HG02763 (cell line): ENCODE data around the gene ZNF469.

ENCODE experiments used
- ATAC-seq: cut with Tn5 transposase; IDR thresholded peaks from one replicate; pipeline ENCODE4 v1.9.1; 2021; ENCODE audit warnings: mild to moderate bottlenecking, moderate library complexity; ENCODE audit not compliant: unreplicated experiment

The ZNF469 gene

DNA sequence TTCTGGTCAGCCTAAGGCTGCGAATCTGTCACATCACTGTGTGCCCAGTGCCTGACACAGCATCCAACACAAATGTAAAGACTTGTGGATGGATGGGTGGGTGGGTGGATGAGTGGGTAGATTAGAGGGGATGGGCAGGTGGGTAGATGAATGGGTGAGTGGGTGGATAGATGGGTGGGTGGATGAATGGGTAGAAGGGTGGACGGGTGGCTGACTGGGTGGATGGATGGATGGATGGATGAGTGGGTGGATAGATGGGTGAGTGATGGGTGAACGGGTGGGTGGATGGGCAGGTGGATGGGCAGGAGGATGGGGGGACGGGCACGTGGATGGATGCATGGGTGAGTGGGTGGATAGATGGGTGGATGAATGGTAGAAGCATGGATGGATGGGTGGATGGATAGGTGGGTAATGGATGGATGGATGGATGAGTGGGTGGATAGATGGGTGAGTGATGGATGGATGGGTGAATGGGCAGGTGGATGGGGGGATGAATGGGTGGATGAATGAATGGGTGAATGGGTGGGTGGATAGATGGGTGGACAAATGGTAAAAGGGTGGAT, 39.2 kb downstream of the ZNF469 start:
- no peak for ATAC-seq

DNA sequence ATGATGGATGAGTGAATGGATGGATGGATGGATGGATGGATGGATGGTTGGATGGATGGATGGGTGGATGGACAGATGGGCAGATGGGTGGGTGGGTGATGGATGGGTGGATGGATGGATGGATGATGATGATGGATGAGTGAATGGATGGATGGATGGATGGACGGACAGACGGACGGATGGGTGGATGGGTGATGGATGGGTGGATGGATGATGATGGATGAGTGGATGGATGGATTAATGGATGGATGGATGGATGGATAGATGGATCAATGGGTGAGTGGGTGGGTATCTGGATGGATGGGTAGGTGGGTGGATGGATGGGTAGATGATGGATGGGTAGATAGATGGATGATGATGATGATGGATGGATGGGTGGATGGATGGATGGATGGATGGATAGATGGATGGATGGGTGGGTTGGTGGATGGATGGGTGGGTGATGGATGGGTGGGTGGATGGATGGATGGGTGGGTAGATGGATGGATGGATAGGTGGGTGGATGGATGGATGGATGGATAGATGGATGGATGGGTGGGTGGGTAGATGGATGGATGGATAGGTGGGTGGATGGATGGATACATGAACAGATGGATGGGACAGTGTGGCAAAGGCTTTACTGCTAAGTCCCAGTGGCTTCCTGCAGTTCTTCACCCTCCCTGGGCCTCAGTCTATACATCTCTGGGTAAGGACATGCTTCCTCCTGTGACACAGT, 40.1 kb downstream of the ZNF469 start:
- no peak for ATAC-seq

DNA sequence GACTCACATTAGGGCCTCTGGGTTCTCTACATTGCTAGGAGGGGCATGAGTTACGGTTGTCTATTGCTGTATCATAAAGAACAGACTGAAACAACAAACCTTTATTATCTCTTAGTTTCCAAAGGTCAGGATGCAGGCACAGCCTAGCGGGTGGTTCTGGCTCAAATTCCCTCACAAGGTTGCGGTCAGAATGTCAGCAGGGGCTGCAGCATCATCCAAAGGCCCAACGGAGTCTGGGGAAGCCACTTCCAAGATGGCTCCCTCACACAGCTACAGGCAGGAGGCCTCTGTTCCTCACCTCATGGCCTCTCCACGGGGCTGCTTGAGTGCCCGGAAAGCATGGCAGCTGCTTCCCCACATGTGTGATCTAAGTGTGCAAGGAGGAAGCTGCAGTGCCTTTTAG, 40.7 kb downstream of the ZNF469 start:
- ATAC-seq: no peak

DNA sequence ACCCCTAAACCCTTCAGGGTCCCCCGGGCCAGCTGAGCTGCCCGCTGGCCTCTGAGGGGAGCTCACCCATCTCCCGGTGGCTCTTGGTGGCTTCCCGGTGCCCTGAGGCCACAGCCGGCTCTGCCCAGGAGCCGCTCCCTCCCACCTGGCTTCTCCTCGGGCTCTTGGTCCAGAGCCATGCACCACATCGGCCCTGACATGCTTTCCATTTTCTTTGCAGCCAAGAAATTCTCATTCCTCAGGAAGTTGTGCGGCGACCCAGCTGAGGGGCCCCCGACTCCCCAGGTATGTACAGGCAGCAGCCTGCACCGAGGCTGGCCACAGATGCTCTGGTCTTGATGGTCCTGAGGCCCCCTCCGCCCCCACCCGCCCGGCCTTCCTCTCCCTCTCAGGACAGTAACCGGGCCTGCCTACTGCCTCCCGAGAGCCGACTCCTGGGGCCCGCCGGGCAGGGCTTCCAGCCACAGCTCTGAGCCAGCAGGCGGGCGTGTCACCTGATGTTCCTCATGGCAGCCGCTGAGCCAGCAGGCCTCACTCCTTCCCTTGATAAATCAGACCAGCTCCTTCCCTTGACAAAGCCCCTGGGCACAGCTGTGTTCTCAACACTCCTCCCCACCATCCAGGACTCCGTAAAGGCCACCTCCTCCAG, 42.0 kb downstream of the ZNF469 start:
- ATAC-seq: no peak

DNA sequence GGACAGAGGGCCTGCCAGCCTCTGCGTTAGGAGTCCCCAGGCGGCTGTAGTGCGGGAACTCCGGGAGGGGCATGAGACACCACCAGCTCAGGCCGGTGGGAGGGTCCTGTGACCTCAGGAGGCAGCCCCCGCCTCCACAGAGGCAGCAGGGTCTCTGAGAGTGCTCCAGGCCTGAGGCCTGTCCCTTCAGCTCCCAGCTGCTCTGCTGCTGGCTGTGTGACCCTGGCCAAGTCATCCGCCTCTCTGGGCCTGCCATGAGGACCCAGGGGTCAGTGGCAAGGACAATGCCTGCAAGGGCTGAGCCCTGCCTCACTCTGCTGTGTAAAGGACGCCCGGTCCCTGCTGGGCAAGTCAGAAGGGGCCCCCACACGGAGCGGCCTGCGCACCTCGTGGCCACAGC, 43.3 kb downstream of the ZNF469 start:
- no peak for ATAC-seq

DNA sequence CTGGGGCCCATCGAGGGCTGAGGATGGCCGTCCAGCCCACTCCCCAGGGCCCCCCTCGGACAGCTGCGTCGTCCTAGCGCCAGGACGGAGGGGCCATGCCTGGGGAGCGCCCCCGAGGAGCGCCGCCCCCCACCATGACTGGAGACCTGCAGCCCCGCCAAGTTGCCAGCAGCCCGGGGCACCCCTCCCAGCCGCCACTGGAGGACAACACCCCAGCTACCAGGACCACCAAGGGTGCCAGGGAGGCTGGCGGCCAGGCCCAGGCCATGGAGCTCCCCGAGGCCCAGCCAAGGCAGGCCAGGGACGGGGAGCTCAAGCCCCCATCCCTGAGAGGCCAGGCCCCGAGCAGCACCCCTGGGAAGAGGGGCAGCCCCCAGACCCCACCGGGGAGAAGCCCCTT, 44.6 kb downstream of the ZNF469 start:
- no peak for ATAC-seq

DNA sequence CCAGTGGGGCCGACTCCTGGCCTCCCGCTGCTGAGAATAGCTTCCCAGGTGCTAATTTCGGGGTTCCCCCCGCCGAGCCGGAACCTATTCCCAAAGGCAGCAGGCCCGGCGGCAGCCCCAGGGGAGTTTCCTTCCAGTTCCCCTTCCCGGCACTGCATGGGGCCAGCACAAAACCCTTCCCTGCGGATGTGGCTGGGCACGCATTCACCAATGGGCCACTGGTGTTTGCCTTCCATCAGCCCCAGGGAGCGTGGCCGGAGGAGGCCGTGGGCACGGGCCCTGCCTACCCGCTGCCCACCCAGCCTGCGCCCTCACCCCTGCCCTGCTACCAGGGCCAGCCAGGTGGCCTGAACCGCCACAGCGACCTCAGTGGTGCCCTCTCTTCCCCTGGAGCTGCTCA, 45.4 kb downstream of the ZNF469 start:
- no peak for ATAC-seq

DNA sequence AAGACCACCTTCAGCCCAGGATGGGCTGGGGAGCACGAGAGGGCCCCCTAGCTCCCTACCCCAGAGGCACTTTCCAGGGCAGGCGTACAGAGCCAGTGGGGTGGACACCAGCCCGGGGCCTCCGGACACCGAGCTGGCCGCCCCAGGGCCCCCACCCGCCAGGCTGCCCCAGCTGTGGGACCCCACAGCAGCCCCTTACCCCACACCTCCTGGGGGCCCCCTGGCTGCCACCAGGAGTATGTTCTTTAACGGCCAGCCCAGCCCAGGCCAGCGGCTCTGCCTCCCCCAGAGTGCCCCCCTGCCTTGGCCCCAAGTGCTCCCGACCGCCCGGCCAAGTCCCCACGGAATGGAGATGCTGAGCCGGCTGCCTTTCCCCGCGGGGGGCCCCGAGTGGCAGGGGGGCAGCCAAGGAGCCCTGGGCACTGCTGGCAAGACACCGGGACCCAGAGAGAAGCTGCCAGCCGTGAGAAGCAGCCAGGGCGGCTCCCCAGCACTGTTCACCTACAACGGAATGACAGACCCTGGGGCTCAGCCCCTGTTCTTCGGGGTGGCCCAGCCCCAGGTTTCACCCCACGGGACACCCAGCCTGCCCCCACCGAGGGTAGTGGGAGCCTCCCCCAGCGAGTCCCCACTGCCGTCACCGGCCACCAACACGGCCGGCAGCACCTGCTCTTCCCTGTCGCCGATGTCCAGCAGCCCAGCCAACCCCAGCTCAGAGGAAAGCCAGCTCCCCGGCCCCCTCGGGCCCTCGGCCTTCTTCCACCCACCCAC, 46.0 kb downstream of the ZNF469 start:
- ATAC-seq: no peak

DNA sequence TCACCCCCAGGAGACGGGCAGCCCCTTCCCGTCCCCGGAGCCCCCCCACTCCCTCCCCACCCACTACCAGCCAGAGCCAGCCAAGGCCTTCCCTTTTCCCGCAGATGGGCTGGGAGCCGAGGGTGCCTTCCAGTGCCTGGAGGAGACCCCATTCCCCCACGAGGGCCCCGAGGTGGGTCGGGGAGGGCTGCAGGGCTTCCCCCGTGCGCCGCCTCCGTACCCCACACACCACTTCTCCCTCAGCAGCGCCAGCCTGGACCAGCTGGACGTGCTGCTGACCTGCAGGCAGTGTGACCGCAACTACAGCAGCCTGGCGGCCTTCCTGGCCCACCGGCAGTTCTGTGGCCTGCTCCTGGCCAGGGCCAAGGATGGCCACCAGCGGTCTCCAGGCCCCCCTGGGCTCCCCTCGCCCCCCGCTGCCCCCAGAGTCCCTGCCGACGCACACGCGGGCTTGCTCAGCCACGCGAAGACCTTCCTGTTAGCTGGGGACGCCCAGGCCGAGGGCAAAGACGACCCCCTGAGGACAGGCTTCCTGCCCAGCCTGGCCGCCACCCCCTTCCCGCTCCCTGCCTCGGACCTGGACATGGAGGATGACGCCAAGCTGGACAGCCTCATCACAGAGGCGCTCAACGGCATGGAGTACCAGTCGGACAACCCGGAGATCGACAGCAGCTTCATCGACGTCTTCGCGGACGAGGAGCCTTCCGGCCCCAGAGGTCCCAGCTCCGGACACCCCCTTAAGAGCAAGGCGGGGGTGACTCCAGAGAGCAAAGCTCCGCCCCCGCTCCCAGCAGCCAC, 46.8 kb downstream of the ZNF469 start:
- ATAC-seq: no peak

DNA sequence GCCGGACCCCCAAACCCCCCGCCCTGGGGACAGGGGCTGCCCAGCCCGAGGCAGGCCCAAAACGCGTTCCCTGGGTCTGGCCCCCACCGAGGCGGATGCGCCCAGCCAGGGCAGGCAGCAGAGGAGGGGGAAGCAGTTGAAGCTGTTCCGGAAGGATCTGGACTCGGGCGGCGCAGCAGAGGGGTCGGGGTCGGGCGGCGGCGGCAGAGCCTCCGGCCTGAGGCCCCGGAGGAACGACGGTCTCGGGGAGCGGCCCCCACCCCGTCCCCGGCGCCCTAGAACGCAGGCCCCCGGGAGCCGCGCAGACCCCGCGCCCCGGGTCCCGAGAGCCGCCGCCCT, 47.4 kb downstream of the ZNF469 start:
- ATAC-seq: no peak

DNA sequence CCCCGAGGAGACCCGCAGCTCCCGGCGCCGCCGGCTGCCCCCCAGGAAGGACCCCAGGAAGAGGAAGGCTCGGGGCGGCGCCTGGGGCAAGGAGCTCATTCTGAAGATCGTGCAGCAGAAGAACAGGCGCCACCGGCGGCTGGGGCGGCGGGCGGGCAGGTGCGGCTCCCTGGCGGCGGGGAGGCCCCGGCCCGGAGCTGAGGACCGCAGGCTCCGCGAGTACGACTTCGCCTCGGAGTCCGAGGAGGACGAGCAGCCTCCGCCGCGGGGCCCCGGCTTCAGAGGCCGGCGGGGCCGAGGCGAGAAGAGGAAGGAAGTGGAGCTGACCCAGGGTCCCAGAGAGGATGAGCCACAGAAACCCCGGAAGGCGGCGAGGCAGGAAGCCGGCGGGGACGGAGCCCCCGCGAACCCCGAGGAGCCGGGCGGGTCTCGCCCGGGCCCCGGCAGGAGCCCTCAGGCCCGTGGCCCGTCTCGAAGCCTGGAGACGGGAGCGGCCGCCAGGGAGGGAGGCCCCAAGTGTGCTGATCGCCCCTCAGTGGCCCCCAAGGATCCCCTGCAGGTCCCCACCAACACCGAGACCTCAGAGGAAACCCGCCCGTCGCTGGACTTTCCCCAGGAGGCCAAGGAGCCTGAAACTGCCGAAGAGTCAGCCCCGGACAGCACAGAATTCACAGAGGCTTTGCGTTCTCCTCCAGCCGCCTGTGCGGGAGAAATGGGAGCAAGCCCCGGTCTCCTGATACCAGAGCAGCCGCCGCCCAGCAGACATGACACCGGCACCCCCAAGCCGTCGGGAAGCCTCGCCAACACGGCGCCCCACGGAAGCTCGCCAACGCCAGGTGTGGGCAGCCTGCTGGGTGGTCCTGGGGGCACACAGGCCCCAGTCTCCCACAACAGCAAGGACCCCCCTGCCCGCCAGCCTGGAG, 48.0 kb downstream of the ZNF469 start:
- ATAC-seq: no peak

DNA sequence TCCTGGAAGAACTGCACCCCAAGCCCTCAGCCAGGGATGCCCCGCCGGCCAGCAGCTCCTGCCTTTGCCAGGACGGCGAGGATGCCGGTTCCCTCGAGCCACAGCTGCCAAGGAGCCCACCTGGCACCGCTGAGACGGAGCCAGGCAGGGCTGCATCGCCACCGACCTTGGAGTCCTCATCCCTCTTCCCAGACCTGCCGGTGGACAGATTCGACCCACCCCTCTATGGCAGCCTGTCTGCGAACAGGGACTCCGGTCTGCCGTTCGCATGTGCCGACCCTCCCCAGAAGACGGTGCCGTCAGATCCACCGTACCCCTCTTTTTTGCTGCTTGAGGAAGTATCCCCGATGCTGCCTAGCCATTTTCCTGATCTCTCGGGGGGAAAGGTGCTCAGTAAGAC, 48.9 kb downstream of the ZNF469 start:
- ATAC-seq: no peak

DNA sequence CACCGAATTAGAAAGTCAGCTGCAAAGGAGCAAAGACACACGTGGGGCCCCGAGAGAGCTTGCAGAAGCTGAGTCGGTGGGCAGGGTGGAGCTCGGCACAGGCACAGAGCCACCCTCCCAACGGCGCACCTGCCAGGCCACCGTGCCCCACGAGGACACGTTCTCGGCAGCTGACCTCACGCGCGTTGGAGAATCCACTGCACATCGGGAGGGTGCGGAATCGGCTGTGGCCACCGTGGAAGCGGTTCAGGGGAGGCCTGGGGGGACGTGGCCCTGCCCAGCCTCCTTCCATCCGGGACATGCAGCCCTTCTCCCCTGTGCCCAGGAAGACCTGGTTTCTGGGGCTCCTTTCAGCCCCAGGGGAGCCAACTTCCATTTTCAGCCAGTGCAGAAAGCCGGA, 49.4 kb downstream of the ZNF469 start:
- ATAC-seq: no peak
